AG10803 (cell line): ENCODE measurements around the gene MSANTD1.

Experiments
- DNase-seq: peaks from one replicate; pipeline ENCODE4 v3.0.0; 2010; ENCODE audit warnings: low read depth
- H3K4me3 ChIP-seq: 2 replicates; pipeline ENCODE4 v1.5.1; 2011; ENCODE audit warnings: mild to moderate bottlenecking, low read length, control low read depth
- CTCF ChIP-seq: conservative IDR thresholded peaks from 2 replicates; pipeline ENCODE4 v1.5.1; 2011; ENCODE audit warnings: mild to moderate bottlenecking, low read length, control low read depth, inconsistent platforms

Gene MSANTD1

DNA sequence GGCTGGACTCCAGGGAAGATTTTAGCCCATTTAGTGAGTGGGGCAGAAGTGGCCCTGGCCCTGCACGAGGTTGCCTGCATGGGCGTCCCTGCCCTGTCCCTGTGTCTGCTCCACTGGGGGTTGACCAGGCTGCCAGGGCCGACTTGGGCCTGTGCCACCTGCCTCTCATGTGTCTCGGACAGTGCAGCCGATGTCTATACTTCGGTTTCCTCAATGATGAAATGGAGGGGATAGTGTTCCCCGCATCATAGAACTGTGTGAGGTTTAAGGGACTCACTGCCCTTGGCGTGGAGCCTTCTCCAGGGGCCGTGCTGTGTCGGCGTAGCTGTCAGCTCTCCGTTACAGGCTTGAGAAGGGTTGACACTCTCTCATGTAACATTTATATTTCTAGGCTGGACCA is 27.0 kb upstream of the MSANTD1 start:
- no peak for DNase-seq
- no peak overlapping the region for H3K4me3 ChIP-seq
- no peak for TF ChIP-seq CTCF

- no peak overlapping the region for H3K4me3 ChIP-seq
- TF ChIP-seq CTCF = no peak
- DNase-seq = no peak
These were observed 25.6 kb upstream of the MSANTD1 start for GRCh38 chr4:3223346-3223745.

- H3K4me3 ChIP-seq = no peak overlapping the region
- DNase-seq = no peak
- TF ChIP-seq CTCF = no peak
These were observed 24.8 kb upstream of the MSANTD1 start for GRCh38 chr4:3223956-3224748.

DNA sequence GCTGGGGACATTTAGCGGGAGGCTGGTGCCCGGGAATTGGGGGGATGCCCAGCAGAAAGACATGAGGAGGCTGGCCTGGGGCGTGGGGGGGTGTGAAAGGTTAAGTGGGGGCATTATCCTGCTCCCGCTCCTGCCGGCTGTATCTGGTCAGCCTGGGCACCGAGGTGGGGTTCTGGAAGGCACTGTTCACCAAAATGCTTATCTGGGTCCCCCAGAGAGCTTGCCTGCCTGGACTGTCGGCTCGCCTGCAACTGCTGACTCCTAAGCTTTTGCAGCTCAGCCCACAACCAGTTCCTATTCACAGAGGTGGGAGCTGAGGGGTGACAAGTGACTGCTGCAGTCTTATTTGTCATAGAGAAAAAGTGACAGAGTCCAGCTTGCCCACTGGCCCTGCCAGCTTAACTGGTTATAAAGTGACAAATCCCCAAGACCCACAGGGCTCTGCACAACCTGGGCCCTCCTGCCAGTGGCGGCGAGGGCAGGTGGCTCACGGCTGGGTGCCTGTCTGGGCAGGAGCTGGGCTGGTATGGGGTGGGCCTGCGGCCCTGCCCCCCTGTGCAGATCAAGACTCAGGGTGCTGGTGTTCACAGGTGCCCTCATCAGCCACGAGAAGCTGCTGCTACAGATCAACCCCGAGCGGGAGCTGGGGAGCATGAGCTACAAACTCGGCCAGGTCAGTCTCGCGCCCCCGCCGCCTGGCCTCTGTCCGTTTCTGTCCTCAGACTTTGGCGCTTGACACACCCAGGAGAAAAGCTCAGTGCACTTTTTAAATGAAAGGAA is 23.7 kb upstream of the MSANTD1 start:
- DNase-seq = no peak
- TF ChIP-seq CTCF = no peak
- H3K4me3 ChIP-seq = no peak overlapping the region

GRCh38 chr4:3225936-3226335 is 23.0 kb upstream of the MSANTD1 start:
- no peak overlapping the region for H3K4me3 ChIP-seq
- DNase-seq = no peak
- TF ChIP-seq CTCF = no peak

GRCh38 chr4:3226467-3226866 is 22.5 kb upstream of the MSANTD1 start:
- TF ChIP-seq CTCF = no peak
- DNase-seq = no peak
- H3K4me3 ChIP-seq = no peak overlapping the region

GRCh38 chr4:3226944-3227343 is 22.0 kb upstream of the MSANTD1 start:
- TF ChIP-seq CTCF = no peak
- H3K4me3 ChIP-seq = no peak overlapping the region
- DNase-seq = no peak
